K562 treated with DMSO at 1 percent for 48 hours (cell line): ENCODE data around the gene SPATA18. TPM values are rescaled to one million over a fixed set of nuclear protein-coding genes. Genes with fewer than 3 reads are reported as not detected.

ENCODE experiments used
- total RNA-seq: library from RNA; unstranded; fragments of 300-600 nt; gene quantifications from 2 replicates; pipeline ENCODE4 v1.2.3, GENCODE V29; 2022; ENCODE audit warnings: low replicate concordance; ENCODE audit errors: extremely low read depth

SPATA18 gene, protein sequence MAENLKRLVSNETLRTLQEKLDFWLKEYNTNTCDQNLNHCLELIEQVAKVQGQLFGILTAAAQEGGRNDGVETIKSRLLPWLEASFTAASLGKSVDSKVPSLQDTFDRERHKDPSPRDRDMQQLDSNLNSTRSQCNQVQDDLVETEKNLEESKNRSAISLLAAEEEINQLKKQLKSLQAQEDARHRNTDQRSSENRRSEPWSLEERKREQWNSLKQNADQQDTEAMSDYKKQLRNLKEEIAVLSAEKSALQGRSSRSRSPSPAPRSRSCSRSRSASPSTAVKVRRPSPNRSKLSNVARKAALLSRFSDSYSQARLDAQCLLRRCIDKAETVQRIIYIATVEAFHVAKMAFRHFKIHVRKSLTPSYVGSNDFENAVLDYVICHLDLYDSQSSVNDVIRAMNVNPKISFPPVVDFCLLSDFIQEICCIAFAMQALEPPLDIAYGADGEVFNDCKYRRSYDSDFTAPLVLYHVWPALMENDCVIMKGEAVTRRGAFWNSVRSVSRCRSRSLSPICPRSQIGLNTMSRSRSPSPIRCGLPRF
- total RNA-seq: not detected in 2 replicates

DNA sequence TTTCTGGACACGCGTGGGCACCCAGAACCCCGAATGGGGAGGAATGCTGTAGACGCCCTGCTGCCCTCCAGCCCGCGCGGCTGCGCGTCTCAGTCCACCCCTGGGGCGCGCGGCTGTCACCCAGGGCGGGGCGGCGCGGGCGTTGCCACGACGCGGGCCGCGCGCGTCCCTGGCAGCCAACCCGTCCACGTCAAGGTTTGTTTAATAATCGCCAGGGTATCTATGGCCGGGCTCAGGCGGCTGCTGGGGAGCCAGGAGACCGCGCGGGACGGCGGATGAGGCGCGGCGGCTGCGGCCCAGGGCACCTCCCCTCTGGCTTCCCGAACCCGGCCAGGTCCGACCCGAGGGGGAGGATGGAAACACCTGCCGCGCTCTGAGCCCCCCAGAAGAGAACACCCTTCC lies at the start of gene SPATA18:
SPATA18 (plus strand) TSS at position 92 of the 402 bp plus-strand sequence. CDS start 401 bp downstream, outside the sequence.

DNA sequence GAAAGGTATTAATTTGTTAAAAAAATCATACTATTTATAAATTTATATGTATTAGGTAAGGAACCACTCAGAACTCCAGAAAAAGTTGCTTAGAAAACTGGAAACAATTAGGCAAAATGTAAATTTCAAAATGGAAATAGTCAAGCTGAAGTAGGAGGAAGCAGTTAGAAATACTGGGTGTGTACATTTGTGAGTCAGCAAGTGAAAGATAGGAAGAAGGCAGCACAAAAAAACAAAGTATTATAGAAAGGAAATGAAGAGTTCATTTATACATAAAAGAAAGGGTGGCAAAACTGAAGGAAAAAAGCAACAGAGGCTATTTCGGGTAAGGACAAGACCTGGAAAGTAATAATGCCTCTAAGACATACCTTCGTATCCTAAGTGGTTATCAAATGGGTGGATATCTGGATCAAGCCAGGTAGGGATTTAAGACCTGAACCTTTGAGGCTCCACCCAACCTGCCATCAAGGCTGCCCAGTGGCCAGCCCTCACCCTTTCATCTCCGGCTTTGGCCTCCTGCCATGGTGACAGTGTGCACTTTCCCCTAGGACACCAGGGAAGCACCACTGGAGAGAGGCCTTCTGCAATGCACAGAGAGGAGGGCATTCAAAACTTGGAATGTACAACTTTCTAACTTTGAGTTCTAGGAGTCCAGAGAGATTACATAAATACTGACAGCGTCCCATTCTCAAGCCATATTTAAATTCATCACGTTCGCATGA lies 31.0 kb upstream of the SPATA18 start, which contains the start of gene LRRC66:
LRRC66 (minus strand) TSS at position 428 of the 722 bp plus-strand sequence. CDS start 2,750 bp downstream, outside the sequence.

DNA sequence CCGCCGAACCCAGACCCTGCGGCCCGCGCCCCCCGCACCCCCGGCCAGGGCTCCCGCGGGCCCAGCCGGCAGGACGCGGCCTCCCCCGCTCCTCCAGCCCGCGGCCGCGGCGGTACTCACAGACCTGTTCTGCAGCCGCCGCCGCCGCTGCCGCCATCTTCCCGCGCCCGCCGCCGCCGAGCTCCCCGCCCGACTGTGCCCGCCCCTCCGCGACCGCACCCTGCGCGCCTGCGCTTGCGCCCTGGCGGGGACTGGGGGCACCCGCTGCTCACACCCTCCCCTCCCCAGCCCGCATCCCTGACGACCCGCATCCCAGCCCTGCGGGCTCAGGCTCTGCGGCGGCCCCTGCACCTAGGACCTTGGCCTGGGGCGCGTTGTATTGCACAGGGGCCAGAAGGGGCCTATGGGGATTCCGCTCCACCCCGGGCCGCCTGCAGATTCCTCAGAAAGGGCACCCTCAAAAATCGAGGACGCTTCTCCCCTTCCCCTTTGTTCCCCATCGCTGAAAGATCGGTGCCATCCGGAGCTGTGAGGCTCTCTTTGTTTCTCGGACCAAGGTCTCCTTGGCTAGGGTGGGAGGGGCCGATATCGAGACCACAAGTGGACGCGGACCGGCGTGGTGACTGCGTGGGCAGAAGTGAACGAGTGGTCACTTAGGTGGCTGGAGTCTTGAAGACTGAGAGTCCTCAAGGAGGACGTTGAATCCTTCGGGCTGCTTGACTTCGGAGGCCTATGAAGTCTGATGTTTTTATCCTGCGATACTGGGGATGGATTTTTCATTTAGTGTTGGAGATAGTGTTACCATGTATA lies 12.8 kb upstream of the SPATA18 start, which contains the start of gene SGCB:
SGCB (minus strand) TSS at position 197 of the 810 bp plus-strand sequence; CDS start at position 157, 40 bp downstream.

Other genes with a start within 250 kb of the SPATA18 start
- not detected in 2 replicates for gene DCUN1D4, start 208.2 kb upstream of the SPATA18 start, total RNA-seq
- not detected in 2 replicates for gene LRRC66, start 30.9 kb upstream of the SPATA18 start, total RNA-seq
- gene SGCB, start 13.0 kb upstream of the SPATA18 start, total RNA-seq: not detected in 2 replicates